CD4-positive, alpha-beta memory T cell (primary cell): ENCODE data around the gene CDC73. TPM values are rescaled to one million over a fixed set of nuclear protein-coding genes. Genes with fewer than 3 reads are reported as not detected.

Experiments
- microRNA-seq: library from miRNA; unstranded; fragments of <30 nt; microRNA quantifications from one replicate; pipeline ENCODE4 v1.2.0, GENCODE V29; 2021; ENCODE audit warnings: borderline replicate concordance, borderline number of aligned reads, borderline microRNAs expressed, mixed read lengths
- polyA plus RNA-seq, 2 donors: library from polyadenylated mRNA; unstranded; fragments of 300-500 nt; fragmentation: Illumina TruSeq; gene quantifications; one replicate each; pipeline ENCODE4 v1.2.3, GENCODE V29; 2021
- total RNA-seq, 2 experiments: library from RNA; stranded (reverse); gene quantifications; one replicate each; pipeline ENCODE4 v1.2.3, GENCODE V29; 2021

Gene CDC73
- total and polyA plus RNA-seq, 4 experiments from 2014 or later = 70.4 to 75.0 (median 71.3) TPM

Small RNA genes lying within 50 kb of the gene (microRNA-seq; reads per million reads assigned to microRNA genes)
- gene MIR1278 = not detected

Other genes with a start within 250 kb of the CDC73 start
- 10 to 100 TPM; 31.2 to 34.6 TPM for gene UCHL5, start 62.7 kb upstream of the CDC73 start, total RNA-seq
- gene UCHL5, start 62.7 kb upstream of the CDC73 start, polyA plus RNA-seq = 10 to 100 TPM; 45.9 to 72.8 TPM
- 10 to 100 TPM; 75.2 to 78.7 TPM for gene RO60, start 62.4 kb upstream of the CDC73 start, total RNA-seq
- 100 to 1,000 TPM in 1 of 2 donors, 10 to 100 TPM in 1; 99.6 to 133 TPM for gene RO60, start 62.4 kb upstream of the CDC73 start, polyA plus RNA-seq
- gene GLRX2, start 16.6 kb upstream of the CDC73 start, total RNA-seq = 10 to 100 TPM; 15.0 to 17.0 TPM
- 10 to 100 TPM; 15.2 to 16.3 TPM for gene GLRX2, start 16.6 kb upstream of the CDC73 start, polyA plus RNA-seq
- 10 to 100 TPM; 15.1 TPM for gene B3GALT2, start 64.6 kb downstream of the CDC73 start, total RNA-seq
- gene B3GALT2, start 64.6 kb downstream of the CDC73 start, polyA plus RNA-seq = 1 to 10 TPM in 1 of 2 donors, under 1 TPM in 1; 0.21 to 4.9 TPM